ENCODE data around the gene PF4V1. TPM values are rescaled to one million over a fixed set of nuclear protein-coding genes. Genes with fewer than 3 reads are reported as not detected.
"Not testable (repeated sequence)": the region's sequence is repeated elsewhere in the genome, so short reads cannot be mapped to it uniquely, and the experiment has no call there.

The PF4V1 gene
- total RNA-seq, 2 donors from 2014 or later, result not detected

DNA sequence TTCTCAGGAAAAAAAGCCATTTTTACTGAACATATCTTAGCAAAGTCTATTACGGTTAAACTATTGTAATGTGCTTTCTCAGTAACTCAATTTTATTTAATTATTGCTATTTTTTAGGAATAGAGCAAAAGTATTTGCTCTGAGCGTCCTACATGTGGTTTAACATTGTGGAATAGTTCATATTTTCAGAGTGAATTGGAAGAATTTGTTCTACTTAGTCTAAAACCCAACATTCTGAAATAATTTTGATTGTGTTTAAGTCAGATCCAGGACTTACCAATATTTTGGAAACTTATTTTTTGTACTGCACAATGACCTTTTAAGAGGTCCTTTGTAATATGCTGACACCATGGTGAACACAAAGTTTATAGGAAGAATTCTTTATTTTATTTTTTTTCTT is 43.3 kb downstream of the PF4V1 start:
- ATAC-seq (ENCODE audit: insufficient number of reproducible peaks, low FRiP score, low read depth), result no peak
- Histone ChIP-seq H3K9me3 (no peaks in the 10 kb centered on the region), H3K4me1 (ENCODE audit: control insufficient read depth in 1 of 2, low read depth in 2 of 2) (no peaks in the 10 kb centered on the region), H3K36me3 (no peaks in the 10 kb centered on the region), H3K27ac (no peak overlapping the region), H3K27me3 (replicated peaks; ENCODE audit: insufficient read depth) (no peaks in the 10 kb centered on the region), H3K4me3 (no peak overlapping the region)
- TF ChIP-seq, protein P1, sequence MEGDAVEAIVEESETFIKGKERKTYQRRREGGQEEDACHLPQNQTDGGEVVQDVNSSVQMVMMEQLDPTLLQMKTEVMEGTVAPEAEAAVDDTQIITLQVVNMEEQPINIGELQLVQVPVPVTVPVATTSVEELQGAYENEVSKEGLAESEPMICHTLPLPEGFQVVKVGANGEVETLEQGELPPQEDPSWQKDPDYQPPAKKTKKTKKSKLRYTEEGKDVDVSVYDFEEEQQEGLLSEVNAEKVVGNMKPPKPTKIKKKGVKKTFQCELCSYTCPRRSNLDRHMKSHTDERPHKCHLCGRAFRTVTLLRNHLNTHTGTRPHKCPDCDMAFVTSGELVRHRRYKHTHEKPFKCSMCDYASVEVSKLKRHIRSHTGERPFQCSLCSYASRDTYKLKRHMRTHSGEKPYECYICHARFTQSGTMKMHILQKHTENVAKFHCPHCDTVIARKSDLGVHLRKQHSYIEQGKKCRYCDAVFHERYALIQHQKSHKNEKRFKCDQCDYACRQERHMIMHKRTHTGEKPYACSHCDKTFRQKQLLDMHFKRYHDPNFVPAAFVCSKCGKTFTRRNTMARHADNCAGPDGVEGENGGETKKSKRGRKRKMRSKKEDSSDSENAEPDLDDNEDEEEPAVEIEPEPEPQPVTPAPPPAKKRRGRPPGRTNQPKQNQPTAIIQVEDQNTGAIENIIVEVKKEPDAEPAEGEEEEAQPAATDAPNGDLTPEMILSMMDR (IDR thresholded peaks at IDR 0.05), result no peak
- DNase-seq (ENCODE audit: low spot score), result no peak

DNA sequence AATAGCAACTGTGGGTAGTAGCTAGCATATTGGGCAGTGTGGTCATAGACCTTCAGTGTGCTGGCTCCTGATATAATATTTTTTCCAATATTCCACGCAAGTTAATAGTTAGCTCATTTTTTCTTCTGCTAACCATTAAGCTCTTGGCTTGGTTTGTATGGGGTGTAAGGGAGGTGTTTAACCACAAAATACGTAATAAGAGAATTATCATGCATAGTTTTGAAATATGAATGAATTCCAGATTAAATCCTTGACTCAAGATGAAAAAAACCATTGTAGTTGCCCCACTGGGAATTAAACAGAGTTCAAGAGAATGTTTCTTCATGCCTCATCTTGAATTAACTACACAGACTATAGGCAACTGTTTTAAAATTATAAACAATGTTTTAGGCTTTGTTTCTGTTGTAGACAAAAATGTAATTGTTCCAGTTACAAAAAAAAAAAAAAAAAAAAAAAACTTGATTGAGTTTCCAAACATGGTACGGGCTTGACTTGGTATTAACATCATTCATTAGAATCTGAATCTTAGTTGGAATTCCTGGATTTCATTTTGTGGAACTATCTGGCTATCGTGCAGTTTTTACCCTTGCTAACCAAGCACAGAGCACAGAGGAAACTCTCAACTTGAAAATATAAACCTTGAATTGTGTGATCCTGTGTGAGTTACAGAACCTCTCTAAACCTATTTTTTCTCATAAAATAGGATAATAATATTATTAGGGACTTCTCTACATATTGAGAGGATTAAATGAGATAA is 44.5 kb downstream of the PF4V1 start:
- ATAC-seq (ENCODE audit: insufficient number of reproducible peaks, low FRiP score, low read depth) (no peak), DNase-seq (ENCODE audit: low spot score) (no peak)
- Histone ChIP-seq H3K27ac (no peak overlapping the region), H3K36me3 (no peaks in the 10 kb centered on the region), H3K4me3 (no peak overlapping the region), H3K27me3 (replicated peaks; ENCODE audit: insufficient read depth) (no peaks in the 10 kb centered on the region), H3K4me1 (ENCODE audit: control insufficient read depth in 1 of 2, low read depth in 2 of 2) (no peaks in the 10 kb centered on the region), H3K9me3 (no peaks in the 10 kb centered on the region)
- TF ChIP-seq, protein P1 (IDR thresholded peaks at IDR 0.05), result no peak

DNA sequence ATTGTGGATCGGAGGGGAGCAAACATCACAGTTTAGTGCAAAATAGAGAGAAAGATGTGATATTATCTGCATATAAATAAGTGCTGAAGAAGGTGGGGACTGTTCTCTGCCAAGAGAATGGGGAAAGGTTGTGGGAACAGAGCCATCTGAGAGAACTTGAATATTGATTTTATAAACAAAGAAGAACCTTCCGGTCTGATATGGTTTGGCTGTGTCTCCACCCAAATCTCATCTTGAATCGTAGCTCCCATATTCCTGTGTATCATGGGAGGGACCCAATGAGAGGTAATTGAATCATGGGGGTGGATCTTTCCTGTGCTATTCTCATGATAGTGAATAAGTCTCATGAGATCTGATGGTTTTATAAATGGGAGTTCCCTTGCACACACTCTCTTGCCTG is 46.2 kb downstream of the PF4V1 start:
- H3K27me3 ChIP-seq (replicated peaks; ENCODE audit: insufficient read depth); H3K4me1 ChIP-seq (ENCODE audit: control insufficient read depth in 1 of 2, low read depth in 2 of 2); H3K9me3 ChIP-seq; H3K4me3 ChIP-seq; DNase-seq (ENCODE audit: low spot score); H3K27ac ChIP-seq; H3K36me3 ChIP-seq; ATAC-seq (ENCODE audit: insufficient number of reproducible peaks, low FRiP score, low read depth): not testable (repeated sequence)

- no peaks in the 10 kb centered on the region for H3K36me3 ChIP-seq
- TF ChIP-seq, protein P1 (IDR thresholded peaks at IDR 0.05), result no peak
- no peak overlapping the region for H3K27ac ChIP-seq
- H3K9me3 ChIP-seq, result no peaks in the 10 kb centered on the region
- no peak overlapping the region for H3K4me3 ChIP-seq
- no peaks in the 10 kb centered on the region for H3K4me1 ChIP-seq (ENCODE audit: control insufficient read depth in 1 of 2, low read depth in 2 of 2)
- ATAC-seq (ENCODE audit: insufficient number of reproducible peaks, low FRiP score, low read depth), result no peak
- DNase-seq (ENCODE audit: low spot score), result no peak
- no peaks in the 10 kb centered on the region for H3K27me3 ChIP-seq (replicated peaks; ENCODE audit: insufficient read depth)
Observed at GRCh38 chr4:73901031-73901430, 47.9 kb downstream of the PF4V1 start.

GRCh38 chr4:73902038-73902637 is 49.0 kb downstream of the PF4V1 start:
- no peak for ATAC-seq (ENCODE audit: insufficient number of reproducible peaks, low FRiP score, low read depth)
- DNase-seq (ENCODE audit: low spot score), result no peak
- Histone ChIP-seq H3K36me3 (no peaks in the 10 kb centered on the region), H3K27ac (no peak overlapping the region), H3K4me3 (no peak overlapping the region), H3K9me3 (no peaks in the 10 kb centered on the region), H3K27me3 (replicated peaks; ENCODE audit: insufficient read depth) (no peaks in the 10 kb centered on the region), H3K4me1 (ENCODE audit: control insufficient read depth in 1 of 2, low read depth in 2 of 2) (no peaks in the 10 kb centered on the region)
- TF ChIP-seq, protein P1 (IDR thresholded peaks at IDR 0.05), result no peak

Measured in thoracic aorta (tissue), 2 donors.